Lung (tissue), 12 donors: ENCODE results near the gene INHBE. TPM values are rescaled to one million over a fixed set of nuclear protein-coding genes. Genes with fewer than 3 reads are reported as not detected.
A peak's percentile ranks its signal among the peaks of the same experiment; 100 is the strongest.
"Not testable (repeated sequence)": the region's sequence is repeated elsewhere in the genome, so short reads cannot be mapped to it uniquely, and the experiment has no call there.

ENCODE experiments used
- ATAC-seq: fragments of 200-7000 bp; cut with Tn5 transposase; one replicate; pipeline ENCODE4 v1.9.1; 2020; ENCODE audit warnings: moderate number of reproducible peaks; ENCODE audit not compliant: insufficient read depth, low FRiP score
- DNase-seq, 3 donors: peaks; one replicate each; pipeline ENCODE4 v3.0.0-alpha.2; 2013 to 2017
- H3K27ac ChIP-seq, 2 donors: one replicate each; pipeline ENCODE4 v1.5.1; 2013; ENCODE audit warnings: mild to moderate bottlenecking in 2 of 2, moderate library complexity in 2 of 2, control low read depth in 1 of 2, inconsistent platforms in 1 of 2, low read depth in 1 of 2, low read length in 1 of 2
- H3K27me3 ChIP-seq, 3 donors: one replicate each; pipeline ENCODE4 v1.5.1; 2013; ENCODE audit warnings: low read length in 2 of 3; ENCODE audit not compliant: control insufficient read depth in 3 of 3, insufficient read depth in 3 of 3
- H3K36me3 ChIP-seq, 4 donors: one replicate each; pipeline ENCODE4 v1.5.1; 2013; ENCODE audit warnings: low read length in 4 of 4, mild to moderate bottlenecking in 1 of 4, moderate library complexity in 1 of 4; ENCODE audit not compliant: control insufficient read depth in 4 of 4, insufficient read depth in 4 of 4
- H3K4me1 ChIP-seq, 5 donors: one replicate each; pipeline ENCODE4 v1.5.1; 2013; ENCODE audit warnings: low read length in 5 of 5, mild to moderate bottlenecking in 2 of 5, moderate library complexity in 1 of 5; ENCODE audit not compliant: control insufficient read depth in 5 of 5, insufficient read depth in 5 of 5
- H3K4me3 ChIP-seq: one replicate; pipeline ENCODE4 v1.5.1; 2013; ENCODE audit warnings: mild to moderate bottlenecking, control low read depth, moderate library complexity
- H3K9ac ChIP-seq, 2 donors: one replicate each; pipeline ENCODE4 v1.5.1; 2013; ENCODE audit warnings: low read length in 2 of 2, control low read depth in 1 of 2; ENCODE audit not compliant: insufficient read depth in 1 of 2
- H3K9me3 ChIP-seq, 4 donors: one replicate each; pipeline ENCODE4 v1.5.1; 2013; ENCODE audit warnings: low read length in 3 of 4, mild to moderate bottlenecking in 1 of 4, moderate library complexity in 1 of 4; ENCODE audit not compliant: control insufficient read depth in 4 of 4, insufficient read depth in 3 of 4
- WGBS, 2 donors: extraction: QIAGEN DNeasy Blood & Tissue Kit; methylation state at CpG; one replicate each; pipeline ENCODE4 v1.1.7; 2013; 5-methylcytosine and 5-hydroxymethylcytosine counted together
- polyA plus RNA-seq, 2 donors: library from polyadenylated mRNA; stranded (reverse); fragments of 200-250 nt; gene quantifications; one replicate each; pipeline ENCODE4 v1.2.1, GENCODE V29; 2013
- total RNA-seq, 2 donors: library from RNA; depleted of rRNA in 1 of 2; stranded (reverse); fragments of >200 nt in 1 of 2; gene quantifications; one replicate each; pipeline ENCODE4 v1.2.1, GENCODE V29; 2014 to 2021
- TF ChIP-seq, protein P1 (sequence below): IDR thresholded peaks from 2 replicates; pipeline ENCODE4 v1.5.1; 2012; ENCODE audit warnings: mild to moderate bottlenecking; ENCODE audit errors: control extremely low read depth, extremely low read depth
- donor health status: control.
- donor health status: control.
- donor health status: Bipolar disorder and iron deficiency.
- donor health status: healthy.
- donor health status: DM: yes; HTN: yes; CAD: no.

Gene INHBE
- total and polyA plus RNA-seq, 4 donors, result 0.12 TPM; not detected in 3

DNA sequence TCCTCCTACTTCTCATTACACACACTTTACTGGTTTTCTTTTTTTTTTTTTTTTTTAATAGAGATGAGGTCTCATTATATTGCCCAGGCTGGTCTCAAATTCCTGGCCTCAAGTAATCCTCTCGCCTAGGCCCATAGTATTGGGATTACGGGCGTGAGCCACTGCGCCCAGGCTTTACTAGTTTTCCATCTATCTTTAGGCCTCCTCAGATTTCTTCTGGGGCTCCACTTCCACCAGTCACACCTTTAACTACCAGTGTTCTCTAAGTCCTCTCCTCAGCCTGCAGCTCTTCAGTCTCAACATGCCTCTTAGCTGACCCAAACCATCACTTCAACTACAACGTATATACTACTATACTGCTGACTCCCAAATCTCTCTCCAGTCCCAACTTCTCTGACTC, 34.6 kb upstream of the INHBE start:
- H3K27ac ChIP-seq, result no peak overlapping the region
- 97 to 99% methylated on average over 5 of the region's 5 CpGs for WGBS, 2 donors
- ATAC-seq (no peak), DNase-seq (no peak)
- H3K36me3 ChIP-seq, result peaks cover 3 to 10% (median 9%) of the 10 kb centered on the region in 4 donors
- no peak overlapping the region for H3K4me3 ChIP-seq
- no peaks in the 10 kb centered on the region for H3K9me3 ChIP-seq
- H3K27me3 ChIP-seq, result no peaks in the 10 kb centered on the region
- TF ChIP-seq, protein P1, sequence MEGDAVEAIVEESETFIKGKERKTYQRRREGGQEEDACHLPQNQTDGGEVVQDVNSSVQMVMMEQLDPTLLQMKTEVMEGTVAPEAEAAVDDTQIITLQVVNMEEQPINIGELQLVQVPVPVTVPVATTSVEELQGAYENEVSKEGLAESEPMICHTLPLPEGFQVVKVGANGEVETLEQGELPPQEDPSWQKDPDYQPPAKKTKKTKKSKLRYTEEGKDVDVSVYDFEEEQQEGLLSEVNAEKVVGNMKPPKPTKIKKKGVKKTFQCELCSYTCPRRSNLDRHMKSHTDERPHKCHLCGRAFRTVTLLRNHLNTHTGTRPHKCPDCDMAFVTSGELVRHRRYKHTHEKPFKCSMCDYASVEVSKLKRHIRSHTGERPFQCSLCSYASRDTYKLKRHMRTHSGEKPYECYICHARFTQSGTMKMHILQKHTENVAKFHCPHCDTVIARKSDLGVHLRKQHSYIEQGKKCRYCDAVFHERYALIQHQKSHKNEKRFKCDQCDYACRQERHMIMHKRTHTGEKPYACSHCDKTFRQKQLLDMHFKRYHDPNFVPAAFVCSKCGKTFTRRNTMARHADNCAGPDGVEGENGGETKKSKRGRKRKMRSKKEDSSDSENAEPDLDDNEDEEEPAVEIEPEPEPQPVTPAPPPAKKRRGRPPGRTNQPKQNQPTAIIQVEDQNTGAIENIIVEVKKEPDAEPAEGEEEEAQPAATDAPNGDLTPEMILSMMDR, result no peak
- H3K9ac ChIP-seq, result no peak overlapping the region
- H3K4me1 ChIP-seq, result peaks cover 0 to 8% (median 0%) of the 10 kb centered on the region in 5 donors

GRCh38 chr12:57426948-57427347, 28.2 kb upstream of the INHBE start:
- H3K9me3 ChIP-seq, ATAC-seq, H3K27ac ChIP-seq, H3K9ac ChIP-seq, DNase-seq, H3K27me3 ChIP-seq, H3K36me3 ChIP-seq, H3K4me3 ChIP-seq: not testable (repeated sequence)
- WGBS, 2 donors, result 93 to 95% methylated on average over 10 of the region's 10 CpGs
- H3K4me1 ChIP-seq, result peaks cover 2 to 14% (median 5%) of the 10 kb centered on the region in 5 donors

DNA sequence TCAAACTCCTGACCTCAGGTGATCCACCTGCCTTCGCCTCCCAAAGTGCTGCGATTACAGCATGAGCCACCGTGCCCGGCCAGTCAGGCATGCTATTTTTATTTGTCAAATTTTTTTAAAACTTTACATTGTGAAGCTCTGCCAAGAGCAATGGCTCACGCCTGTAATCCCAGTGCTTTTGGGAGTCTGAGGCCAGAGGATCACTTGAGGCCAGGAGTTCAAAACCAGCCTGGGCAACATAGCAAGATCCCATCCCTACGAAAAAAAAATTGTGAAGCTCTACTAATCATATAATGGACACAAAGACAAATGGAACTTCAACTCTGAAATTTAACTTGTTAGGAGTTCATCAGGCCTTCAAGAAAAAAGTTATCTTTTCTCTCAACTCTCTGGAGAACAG, 26.1 kb upstream of the INHBE start:
- DNase-seq, result no peak
- Histone ChIP-seq H3K4me3 (no peak overlapping the region), H3K36me3 (peaks cover 0 to 3% (median under 1%) of the 10 kb centered on the region in 4 donors), H3K4me1 (peaks cover 2 to 14% (median 5%) of the 10 kb centered on the region in 5 donors), H3K27me3 (no peaks in the 10 kb centered on the region), H3K9me3 (no peaks in the 10 kb centered on the region), H3K27ac (no peak overlapping the region), H3K9ac (no peak overlapping the region)
- no peak for ATAC-seq
- 75 to 91% methylated on average over 6 of the region's 6 CpGs for WGBS, 2 donors
- TF ChIP-seq, protein P1, result no peak

- Histone ChIP-seq H3K9me3 (no peaks in the 10 kb centered on the region), H3K36me3 (peaks cover 0 to 3% (median under 1%) of the 10 kb centered on the region in 4 donors), H3K9ac (peak overlapping the region; percentile 68 to 92), H3K27me3 (no peaks in the 10 kb centered on the region), H3K27ac (peak overlapping the region; percentile 87 to 91), H3K4me1 (peaks cover 2 to 14% (median 5%) of the 10 kb centered on the region in 5 donors), H3K4me3 (peak overlapping the region; percentile 69)
- no peak for ATAC-seq
- TF ChIP-seq, protein P1, result no peak
- no peak for DNase-seq
- 30 to 38% methylated on average over 9 of the region's 9 CpGs for WGBS, 2 donors
Observed at GRCh38 chr12:57429473-57430111, 25.5 kb upstream of the INHBE start.
